Measurements from ENCODE around the gene FAM241A. TPM values are rescaled to one million over a fixed set of nuclear protein-coding genes. Genes with fewer than 3 reads are reported as not detected.

The FAM241A gene
- total RNA-seq, 1 donor from 2014 or later = not detected

DNA sequence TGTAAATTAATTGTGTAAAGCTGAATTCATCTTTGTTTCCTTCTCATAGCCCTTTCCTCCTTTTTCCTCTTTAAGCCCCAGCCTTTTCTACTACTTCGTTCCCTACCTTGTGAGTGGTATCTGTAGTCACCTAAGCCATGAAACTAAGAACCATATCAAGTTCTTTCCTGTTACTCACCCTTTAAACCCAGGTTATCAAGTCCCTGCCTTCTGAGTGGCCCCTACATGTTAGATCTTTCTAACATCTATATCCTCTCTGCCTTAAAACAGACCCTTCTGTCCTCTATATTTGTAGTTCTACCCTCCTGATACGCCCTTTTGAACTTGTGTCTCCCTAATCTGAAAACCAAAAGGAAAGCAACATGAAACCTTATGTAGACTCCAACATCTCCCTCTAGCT, 93.6 kb downstream of the FAM241A start:
- no peak for DNase-seq (ENCODE audit: low spot score)
- H3K9me3 ChIP-seq (ENCODE audit: low read depth) = no peaks in the 10 kb centered on the region
- no peak overlapping the region for H3K9ac ChIP-seq
- Mint-ChIP-seq H3K36me3 (no peaks in the 10 kb centered on the region), H3K27me3 (ENCODE audit: insufficient read depth, low read depth) (no peaks in the 10 kb centered on the region), H3K9me3 (no peaks in the 10 kb centered on the region), H3K4me1 (peaks cover 6% of the 10 kb centered on the region), H3K4me3 (no peak overlapping the region), H3K27ac (no peak overlapping the region)
- H2AFZ ChIP-seq (replicated peaks) = no peak overlapping the region
- no peaks in the 10 kb centered on the region for H3F3A ChIP-seq (ENCODE audit: low read depth)
- peaks cover 98% of the 10 kb centered on the region for H3K79me2 ChIP-seq (ENCODE audit: low read depth)
- H3K4me3 ChIP-seq = no peak overlapping the region
- TF ChIP-seq EZH2phosphoT487 (IDR thresholded peaks at IDR 0.05) = no peak
- TF ChIP-seq EZH2 (IDR thresholded peaks at IDR 0.05) = no peak
- TF ChIP-seq, protein P1, sequence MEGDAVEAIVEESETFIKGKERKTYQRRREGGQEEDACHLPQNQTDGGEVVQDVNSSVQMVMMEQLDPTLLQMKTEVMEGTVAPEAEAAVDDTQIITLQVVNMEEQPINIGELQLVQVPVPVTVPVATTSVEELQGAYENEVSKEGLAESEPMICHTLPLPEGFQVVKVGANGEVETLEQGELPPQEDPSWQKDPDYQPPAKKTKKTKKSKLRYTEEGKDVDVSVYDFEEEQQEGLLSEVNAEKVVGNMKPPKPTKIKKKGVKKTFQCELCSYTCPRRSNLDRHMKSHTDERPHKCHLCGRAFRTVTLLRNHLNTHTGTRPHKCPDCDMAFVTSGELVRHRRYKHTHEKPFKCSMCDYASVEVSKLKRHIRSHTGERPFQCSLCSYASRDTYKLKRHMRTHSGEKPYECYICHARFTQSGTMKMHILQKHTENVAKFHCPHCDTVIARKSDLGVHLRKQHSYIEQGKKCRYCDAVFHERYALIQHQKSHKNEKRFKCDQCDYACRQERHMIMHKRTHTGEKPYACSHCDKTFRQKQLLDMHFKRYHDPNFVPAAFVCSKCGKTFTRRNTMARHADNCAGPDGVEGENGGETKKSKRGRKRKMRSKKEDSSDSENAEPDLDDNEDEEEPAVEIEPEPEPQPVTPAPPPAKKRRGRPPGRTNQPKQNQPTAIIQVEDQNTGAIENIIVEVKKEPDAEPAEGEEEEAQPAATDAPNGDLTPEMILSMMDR (IDR thresholded peaks at IDR 0.05) = no peak
- H3K4me1 ChIP-seq = no peaks in the 10 kb centered on the region
- H3K4me2 ChIP-seq = no peak overlapping the region
- H3K36me3 ChIP-seq = peaks cover 6% of the 10 kb centered on the region
- peaks cover 60% of the 10 kb centered on the region for H4K20me1 ChIP-seq (ENCODE audit: low read depth)
- no peaks in the 10 kb centered on the region for H3K27me3 ChIP-seq
- no peak overlapping the region for H3K27ac ChIP-seq

Other genes with a start within 250 kb of the FAM241A start
- gene AP1AR, start 86.3 kb downstream of the FAM241A start, total RNA-seq (ENCODE audit: low replicate concordance) = 28.5 and 41.9 TPM in 2 replicates
- gene TIFA, start 140.4 kb downstream of the FAM241A start, total RNA-seq (ENCODE audit: low replicate concordance) = 5.2 and 5.7 TPM in 2 replicates
- gene ALPK1, start 151.9 kb downstream of the FAM241A start, total RNA-seq (ENCODE audit: low replicate concordance) = 0.19 and 0.41 TPM in 2 replicates

Measured in neural progenitor cell (in vitro differentiated cells).